ENCODE data around the gene TRIML2.

The TRIML2 gene

DNA sequence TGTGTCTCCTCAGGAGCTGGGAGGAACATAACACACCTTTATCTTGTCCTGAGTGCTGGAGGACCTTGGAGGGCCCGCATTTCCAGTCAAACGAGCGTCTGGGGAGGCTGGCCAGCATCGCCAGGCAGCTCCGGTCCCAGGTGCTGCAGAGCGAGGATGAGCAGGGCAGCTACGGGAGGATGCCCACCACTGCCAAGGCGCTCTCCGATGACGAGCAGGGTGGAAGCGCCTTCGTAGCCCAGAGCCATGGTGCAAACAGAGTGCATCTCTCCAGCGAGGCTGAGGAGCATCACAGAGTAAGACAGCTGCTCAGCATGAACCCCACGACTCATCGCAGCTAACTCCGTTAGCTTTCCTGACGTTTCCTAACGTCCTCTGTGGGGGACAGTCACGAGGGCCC is 30.3 kb upstream of the TRIML2 start:
- Histone ChIP-seq H2BK15ac (ENCODE audit: low read length) (no peak overlapping the region), H2BK120ac (ENCODE audit: low read depth, low read length) (no peak overlapping the region), H3K36me3 (replicated peaks in 1 of 2; ENCODE audit: control insufficient read depth in 2 of 2, insufficient read depth in 2 of 2, low read length in 2 of 2) (peaks cover 0 to 2% of the 10 kb centered on the region in 2 donors), H3K79me1 (ENCODE audit: low read depth, low read length) (no peaks in the 10 kb centered on the region), H3K4me1 (ENCODE audit: control insufficient read depth in 2 of 2, insufficient read depth in 1 of 2, low read depth in 1 of 2, low read length in 2 of 2) (no peaks in the 10 kb centered on the region), H3K27ac (replicated peaks; ENCODE audit: low read length) (no peak overlapping the region), H3K27me3 (ENCODE audit: control insufficient read depth in 3 of 3, insufficient read depth in 3 of 3, low read depth in 1 of 3, low read length in 3 of 3) (no peaks in the 10 kb centered on the region), H2AK5ac (ENCODE audit: low read depth, low read length) (peak overlapping the region; percentile 81), H2BK5ac (ENCODE audit: low read length) (no peak overlapping the region), H3K4me2 (ENCODE audit: insufficient read depth, low read length, poor library complexity, severe bottlenecking) (no peak overlapping the region), H3K18ac (ENCODE audit: low read length) (peak overlapping the region; percentile 57), H4K91ac (ENCODE audit: low read depth, low read length, poor library complexity) (peak overlapping the region; percentile 72), H3K14ac (ENCODE audit: low read length) (peak overlapping the region; percentile 97), H2BK12ac (ENCODE audit: low read length) (peak overlapping the region; percentile 94), H3K9me3 (replicated peaks in 1 of 2; ENCODE audit: control insufficient read depth in 2 of 2, insufficient read depth in 1 of 2, low read depth in 1 of 2, low read length in 2 of 2) (peaks cover 0 to 2% of the 10 kb centered on the region in 2 donors), H2AFZ (ENCODE audit: low read length) (no peak overlapping the region), H3K23ac (ENCODE audit: low read depth, low read length, poor library complexity) (peak overlapping the region; percentile 89), H4K8ac (ENCODE audit: low read depth, low read length) (peak overlapping the region; percentile 43), H3K9ac (ENCODE audit: low read depth, low read length, poor library complexity) (no peak overlapping the region), H3K4ac (ENCODE audit: low read length) (no peak overlapping the region), H3K4me3 (ENCODE audit: low read length in 2 of 2) (peak overlapping the region in 1 of 2 donors; percentile 70)
- no CpG with 5 or more reads among the region's 19 CpGs for WGBS, 2 donors (ENCODE audit: extremely low coverage in 2 of 2, insufficient read length in 2 of 2, insufficient replicate concordance in 1 of 2)
- DNase-seq (ENCODE audit: low spot score), result no peak

DNA sequence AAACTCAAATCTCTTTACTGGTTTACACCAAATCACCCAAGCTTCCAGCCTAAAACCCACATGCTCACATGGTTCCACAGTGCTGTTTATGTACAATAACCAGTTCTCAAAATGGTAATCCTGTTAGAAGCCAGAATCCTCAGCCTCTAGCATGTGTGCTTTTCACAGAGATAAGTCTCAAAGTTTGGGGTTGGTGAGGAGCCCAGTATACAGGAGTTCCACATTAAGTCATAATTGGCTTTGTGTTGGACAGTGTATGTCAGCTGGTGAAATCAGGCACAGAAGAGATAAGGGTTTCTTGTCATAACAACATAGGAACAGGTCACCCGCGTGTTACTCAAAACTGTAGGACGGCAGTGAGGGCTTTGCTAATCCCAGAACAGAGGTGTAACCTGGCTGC is 29.7 kb upstream of the TRIML2 start, which contains the start of gene TRIML1:
Gene TRIML1, plus strand, starts transcription at position 301 of the 400 bp plus-strand sequence. CDS start 118 bp downstream, outside the sequence.
- no CpG with 5 or more reads among the region's 3 CpGs for WGBS, 2 donors (ENCODE audit: extremely low coverage in 2 of 2, insufficient read length in 2 of 2, insufficient replicate concordance in 1 of 2)
- no peak within 1 kb of the TSS for H2BK15ac ChIP-seq (ENCODE audit: low read length)
- H3K4me2 ChIP-seq (ENCODE audit: insufficient read depth, low read length, poor library complexity, severe bottlenecking), result no peak within 1 kb of the TSS
- no peak within 1 kb of the TSS for H3K9ac ChIP-seq (ENCODE audit: low read depth, low read length, poor library complexity)
- peak within 1 kb of the TSS; percentile 57 for H3K18ac ChIP-seq (ENCODE audit: low read length)
- no peak within 1 kb of the TSS for H3K4ac ChIP-seq (ENCODE audit: low read length)
- H2BK12ac ChIP-seq (ENCODE audit: low read length), result peak within 1 kb of the TSS; percentile 94
- peak within 1 kb of the TSS; percentile 81 for H2AK5ac ChIP-seq (ENCODE audit: low read depth, low read length)
- H2BK120ac ChIP-seq (ENCODE audit: low read depth, low read length), result no peak within 1 kb of the TSS
- peak within 1 kb of the TSS; percentile 43 for H4K8ac ChIP-seq (ENCODE audit: low read depth, low read length)
- peak within 1 kb of the TSS; percentile 11 for H3K27ac ChIP-seq (replicated peaks; ENCODE audit: low read length)
- peaks cover 0 to 2% of the 10 kb centered on the region in 2 donors for H3K9me3 ChIP-seq (replicated peaks in 1 of 2; ENCODE audit: control insufficient read depth in 2 of 2, insufficient read depth in 1 of 2, low read depth in 1 of 2, low read length in 2 of 2)
- peaks cover 0 to 2% of the 10 kb centered on the region in 2 donors for H3K36me3 ChIP-seq (replicated peaks in 1 of 2; ENCODE audit: control insufficient read depth in 2 of 2, insufficient read depth in 2 of 2, low read length in 2 of 2)
- peak within 1 kb of the TSS; percentile 72 for H4K91ac ChIP-seq (ENCODE audit: low read depth, low read length, poor library complexity)
- DNase-seq (ENCODE audit: low spot score), result no peak
- no peak within 1 kb of the TSS for H2AFZ ChIP-seq (ENCODE audit: low read length)
- no peaks in the 10 kb centered on the region for H3K4me1 ChIP-seq (ENCODE audit: control insufficient read depth in 2 of 2, insufficient read depth in 1 of 2, low read depth in 1 of 2, low read length in 2 of 2)
- peak within 1 kb of the TSS in 1 of 2 donors; percentile 70 for H3K4me3 ChIP-seq (ENCODE audit: low read length in 2 of 2)
- H3K27me3 ChIP-seq (ENCODE audit: control insufficient read depth in 3 of 3, insufficient read depth in 3 of 3, low read depth in 1 of 3, low read length in 3 of 3), result no peaks in the 10 kb centered on the region
- H3K23ac ChIP-seq (ENCODE audit: low read depth, low read length, poor library complexity), result peak within 1 kb of the TSS; percentile 89
- H2BK5ac ChIP-seq (ENCODE audit: low read length), result no peak within 1 kb of the TSS
- H3K14ac ChIP-seq (ENCODE audit: low read length), result peak within 1 kb of the TSS; percentile 97
- no peaks in the 10 kb centered on the region for H3K79me1 ChIP-seq (ENCODE audit: low read depth, low read length)

DNA sequence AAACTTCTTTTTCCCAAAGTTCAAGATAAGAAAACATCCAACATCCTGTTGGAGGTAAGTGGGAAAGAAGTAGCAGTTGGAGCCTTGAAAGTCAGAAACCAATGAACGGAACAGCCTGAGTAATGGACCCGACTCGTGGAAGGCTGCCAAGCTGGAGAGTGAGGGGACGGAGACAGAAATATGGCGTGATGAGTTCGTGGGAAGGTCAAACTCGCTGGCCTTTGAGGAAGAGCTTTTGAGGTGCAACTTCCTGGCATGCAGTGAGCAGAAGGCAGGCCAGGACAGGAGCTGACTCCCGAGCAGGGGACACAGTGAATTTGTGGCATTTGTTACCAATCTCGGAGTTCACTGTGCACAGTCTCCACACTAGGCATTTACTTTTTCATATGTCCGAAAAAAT is 28.8 kb upstream of the TRIML2 start:
- Histone ChIP-seq H4K8ac (ENCODE audit: low read depth, low read length) (no peak overlapping the region), H3K36me3 (replicated peaks in 1 of 2; ENCODE audit: control insufficient read depth in 2 of 2, insufficient read depth in 2 of 2, low read length in 2 of 2) (peaks cover 0 to 2% of the 10 kb centered on the region in 2 donors), H4K91ac (ENCODE audit: low read depth, low read length, poor library complexity) (no peak overlapping the region), H3K4me1 (ENCODE audit: control insufficient read depth in 2 of 2, insufficient read depth in 1 of 2, low read depth in 1 of 2, low read length in 2 of 2) (no peaks in the 10 kb centered on the region), H2AK5ac (ENCODE audit: low read depth, low read length) (peak overlapping the region; percentile 36), H3K23ac (ENCODE audit: low read depth, low read length, poor library complexity) (no peak overlapping the region), H3K14ac (ENCODE audit: low read length) (no peak overlapping the region), H3K9me3 (replicated peaks in 1 of 2; ENCODE audit: control insufficient read depth in 2 of 2, insufficient read depth in 1 of 2, low read depth in 1 of 2, low read length in 2 of 2) (peaks cover 0 to 2% of the 10 kb centered on the region in 2 donors), H3K18ac (ENCODE audit: low read length) (peak overlapping the region; percentile 31), H3K9ac (ENCODE audit: low read depth, low read length, poor library complexity) (no peak overlapping the region), H3K27me3 (ENCODE audit: control insufficient read depth in 3 of 3, insufficient read depth in 3 of 3, low read depth in 1 of 3, low read length in 3 of 3) (no peaks in the 10 kb centered on the region), H3K4me3 (ENCODE audit: low read length in 2 of 2) (no peak overlapping the region), H2AFZ (ENCODE audit: low read length) (no peak overlapping the region), H3K79me1 (ENCODE audit: low read depth, low read length) (no peaks in the 10 kb centered on the region), H2BK120ac (ENCODE audit: low read depth, low read length) (no peak overlapping the region), H2BK12ac (ENCODE audit: low read length) (no peak overlapping the region), H2BK15ac (ENCODE audit: low read length) (no peak overlapping the region), H2BK5ac (ENCODE audit: low read length) (no peak overlapping the region), H3K4ac (ENCODE audit: low read length) (no peak overlapping the region), H3K27ac (replicated peaks; ENCODE audit: low read length) (peak overlapping the region; percentile 11), H3K4me2 (ENCODE audit: insufficient read depth, low read length, poor library complexity, severe bottlenecking) (no peak overlapping the region)
- no CpG with 5 or more reads among the region's 10 CpGs for WGBS, 2 donors (ENCODE audit: extremely low coverage in 2 of 2, insufficient read length in 2 of 2, insufficient replicate concordance in 1 of 2)
- DNase-seq (ENCODE audit: low spot score), result no peak

DNA sequence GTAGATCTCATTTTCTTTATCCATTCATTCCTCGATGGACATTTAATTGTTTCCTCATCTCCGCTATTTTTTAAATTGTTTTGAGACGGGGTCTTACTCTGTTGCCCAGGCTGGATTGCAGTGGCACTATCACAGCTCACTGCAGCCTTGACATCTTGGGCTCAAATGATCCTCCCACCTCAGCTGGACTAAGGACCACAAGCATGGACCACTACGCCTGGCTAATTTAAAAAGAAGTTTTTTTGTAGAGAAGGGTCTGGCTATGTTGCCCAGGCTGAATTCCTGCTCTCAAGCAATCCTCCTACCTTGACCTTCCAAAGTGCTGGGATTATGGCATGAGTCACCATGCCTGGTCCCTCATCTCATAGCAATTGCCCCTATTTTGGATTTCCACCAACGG is 22.8 kb upstream of the TRIML2 start:
- H2BK5ac ChIP-seq (ENCODE audit: low read length), result no peak overlapping the region
- H3K14ac ChIP-seq (ENCODE audit: low read length), result no peak overlapping the region
- H3K23ac ChIP-seq (ENCODE audit: low read depth, low read length, poor library complexity), result no peak overlapping the region
- no peak overlapping the region for H2BK12ac ChIP-seq (ENCODE audit: low read length)
- peaks cover 0 to 2% of the 10 kb centered on the region in 2 donors for H3K4me1 ChIP-seq (ENCODE audit: control insufficient read depth in 2 of 2, insufficient read depth in 1 of 2, low read depth in 1 of 2, low read length in 2 of 2)
- no peaks in the 10 kb centered on the region for H3K9me3 ChIP-seq (replicated peaks in 1 of 2; ENCODE audit: control insufficient read depth in 2 of 2, insufficient read depth in 1 of 2, low read depth in 1 of 2, low read length in 2 of 2)
- no peak overlapping the region for H3K9ac ChIP-seq (ENCODE audit: low read depth, low read length, poor library complexity)
- no peak overlapping the region for H2AFZ ChIP-seq (ENCODE audit: low read length)
- no peak for DNase-seq (ENCODE audit: low spot score)
- no CpG with 5 or more reads among the region's 5 CpGs for WGBS, 2 donors (ENCODE audit: extremely low coverage in 2 of 2, insufficient read length in 2 of 2, insufficient replicate concordance in 1 of 2)
- H3K4me3 ChIP-seq (ENCODE audit: low read length in 2 of 2), result no peak overlapping the region
- H4K8ac ChIP-seq (ENCODE audit: low read depth, low read length), result no peak overlapping the region
- no peak overlapping the region for H2AK5ac ChIP-seq (ENCODE audit: low read depth, low read length)
- no peak overlapping the region for H2BK15ac ChIP-seq (ENCODE audit: low read length)
- no peak overlapping the region for H3K27ac ChIP-seq (replicated peaks; ENCODE audit: low read length)
- H2BK120ac ChIP-seq (ENCODE audit: low read depth, low read length), result no peak overlapping the region
- H4K91ac ChIP-seq (ENCODE audit: low read depth, low read length, poor library complexity), result no peak overlapping the region
- H3K4me2 ChIP-seq (ENCODE audit: insufficient read depth, low read length, poor library complexity, severe bottlenecking), result no peak overlapping the region
- H3K36me3 ChIP-seq (replicated peaks in 1 of 2; ENCODE audit: control insufficient read depth in 2 of 2, insufficient read depth in 2 of 2, low read length in 2 of 2), result no peaks in the 10 kb centered on the region
- no peak overlapping the region for H3K4ac ChIP-seq (ENCODE audit: low read length)
- no peaks in the 10 kb centered on the region for H3K79me1 ChIP-seq (ENCODE audit: low read depth, low read length)
- H3K18ac ChIP-seq (ENCODE audit: low read length), result no peak overlapping the region
- H3K27me3 ChIP-seq (ENCODE audit: control insufficient read depth in 3 of 3, insufficient read depth in 3 of 3, low read depth in 1 of 3, low read length in 3 of 3), result no peaks in the 10 kb centered on the region
